ENCODE results near the gene OLFM3.

DNA sequence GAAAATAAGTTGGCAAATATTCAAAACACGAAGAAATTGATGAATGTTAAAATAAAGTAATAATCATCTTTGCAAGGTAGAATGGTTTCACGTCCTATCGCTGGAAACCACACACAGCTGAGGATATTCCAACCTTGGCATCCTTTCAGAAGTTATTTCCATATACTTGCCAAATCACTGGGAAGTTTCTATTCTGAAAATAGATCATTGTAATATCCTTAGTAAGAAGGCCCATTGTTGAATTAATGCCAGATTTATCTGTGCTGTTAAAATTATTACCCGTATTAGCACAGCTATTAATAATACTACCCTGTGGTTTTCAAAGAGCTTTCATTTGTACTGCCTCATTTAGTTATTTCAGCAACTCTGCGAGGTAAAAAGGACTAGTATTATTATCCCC lies 81.1 kb downstream of the OLFM3 start:
- TF ChIP-seq, protein P1, sequence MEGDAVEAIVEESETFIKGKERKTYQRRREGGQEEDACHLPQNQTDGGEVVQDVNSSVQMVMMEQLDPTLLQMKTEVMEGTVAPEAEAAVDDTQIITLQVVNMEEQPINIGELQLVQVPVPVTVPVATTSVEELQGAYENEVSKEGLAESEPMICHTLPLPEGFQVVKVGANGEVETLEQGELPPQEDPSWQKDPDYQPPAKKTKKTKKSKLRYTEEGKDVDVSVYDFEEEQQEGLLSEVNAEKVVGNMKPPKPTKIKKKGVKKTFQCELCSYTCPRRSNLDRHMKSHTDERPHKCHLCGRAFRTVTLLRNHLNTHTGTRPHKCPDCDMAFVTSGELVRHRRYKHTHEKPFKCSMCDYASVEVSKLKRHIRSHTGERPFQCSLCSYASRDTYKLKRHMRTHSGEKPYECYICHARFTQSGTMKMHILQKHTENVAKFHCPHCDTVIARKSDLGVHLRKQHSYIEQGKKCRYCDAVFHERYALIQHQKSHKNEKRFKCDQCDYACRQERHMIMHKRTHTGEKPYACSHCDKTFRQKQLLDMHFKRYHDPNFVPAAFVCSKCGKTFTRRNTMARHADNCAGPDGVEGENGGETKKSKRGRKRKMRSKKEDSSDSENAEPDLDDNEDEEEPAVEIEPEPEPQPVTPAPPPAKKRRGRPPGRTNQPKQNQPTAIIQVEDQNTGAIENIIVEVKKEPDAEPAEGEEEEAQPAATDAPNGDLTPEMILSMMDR (conservative IDR thresholded peaks at IDR 0.05; ENCODE audit: low read depth in 2 of 2) = no peak
- no peak for TF ChIP-seq EZH2 (IDR thresholded peaks at IDR 0.05; ENCODE audit: low read depth, unreplicated experiment)
- TF ChIP-seq POLR2AphosphoS5 (IDR thresholded peaks at IDR 0.05; ENCODE audit: low read depth) = no peak
- no peak for TF ChIP-seq CREB1 (CRISPR knock-in tag; IDR thresholded peaks at IDR 0.05; ENCODE audit: low read depth)
- TF ChIP-seq, protein P2, sequence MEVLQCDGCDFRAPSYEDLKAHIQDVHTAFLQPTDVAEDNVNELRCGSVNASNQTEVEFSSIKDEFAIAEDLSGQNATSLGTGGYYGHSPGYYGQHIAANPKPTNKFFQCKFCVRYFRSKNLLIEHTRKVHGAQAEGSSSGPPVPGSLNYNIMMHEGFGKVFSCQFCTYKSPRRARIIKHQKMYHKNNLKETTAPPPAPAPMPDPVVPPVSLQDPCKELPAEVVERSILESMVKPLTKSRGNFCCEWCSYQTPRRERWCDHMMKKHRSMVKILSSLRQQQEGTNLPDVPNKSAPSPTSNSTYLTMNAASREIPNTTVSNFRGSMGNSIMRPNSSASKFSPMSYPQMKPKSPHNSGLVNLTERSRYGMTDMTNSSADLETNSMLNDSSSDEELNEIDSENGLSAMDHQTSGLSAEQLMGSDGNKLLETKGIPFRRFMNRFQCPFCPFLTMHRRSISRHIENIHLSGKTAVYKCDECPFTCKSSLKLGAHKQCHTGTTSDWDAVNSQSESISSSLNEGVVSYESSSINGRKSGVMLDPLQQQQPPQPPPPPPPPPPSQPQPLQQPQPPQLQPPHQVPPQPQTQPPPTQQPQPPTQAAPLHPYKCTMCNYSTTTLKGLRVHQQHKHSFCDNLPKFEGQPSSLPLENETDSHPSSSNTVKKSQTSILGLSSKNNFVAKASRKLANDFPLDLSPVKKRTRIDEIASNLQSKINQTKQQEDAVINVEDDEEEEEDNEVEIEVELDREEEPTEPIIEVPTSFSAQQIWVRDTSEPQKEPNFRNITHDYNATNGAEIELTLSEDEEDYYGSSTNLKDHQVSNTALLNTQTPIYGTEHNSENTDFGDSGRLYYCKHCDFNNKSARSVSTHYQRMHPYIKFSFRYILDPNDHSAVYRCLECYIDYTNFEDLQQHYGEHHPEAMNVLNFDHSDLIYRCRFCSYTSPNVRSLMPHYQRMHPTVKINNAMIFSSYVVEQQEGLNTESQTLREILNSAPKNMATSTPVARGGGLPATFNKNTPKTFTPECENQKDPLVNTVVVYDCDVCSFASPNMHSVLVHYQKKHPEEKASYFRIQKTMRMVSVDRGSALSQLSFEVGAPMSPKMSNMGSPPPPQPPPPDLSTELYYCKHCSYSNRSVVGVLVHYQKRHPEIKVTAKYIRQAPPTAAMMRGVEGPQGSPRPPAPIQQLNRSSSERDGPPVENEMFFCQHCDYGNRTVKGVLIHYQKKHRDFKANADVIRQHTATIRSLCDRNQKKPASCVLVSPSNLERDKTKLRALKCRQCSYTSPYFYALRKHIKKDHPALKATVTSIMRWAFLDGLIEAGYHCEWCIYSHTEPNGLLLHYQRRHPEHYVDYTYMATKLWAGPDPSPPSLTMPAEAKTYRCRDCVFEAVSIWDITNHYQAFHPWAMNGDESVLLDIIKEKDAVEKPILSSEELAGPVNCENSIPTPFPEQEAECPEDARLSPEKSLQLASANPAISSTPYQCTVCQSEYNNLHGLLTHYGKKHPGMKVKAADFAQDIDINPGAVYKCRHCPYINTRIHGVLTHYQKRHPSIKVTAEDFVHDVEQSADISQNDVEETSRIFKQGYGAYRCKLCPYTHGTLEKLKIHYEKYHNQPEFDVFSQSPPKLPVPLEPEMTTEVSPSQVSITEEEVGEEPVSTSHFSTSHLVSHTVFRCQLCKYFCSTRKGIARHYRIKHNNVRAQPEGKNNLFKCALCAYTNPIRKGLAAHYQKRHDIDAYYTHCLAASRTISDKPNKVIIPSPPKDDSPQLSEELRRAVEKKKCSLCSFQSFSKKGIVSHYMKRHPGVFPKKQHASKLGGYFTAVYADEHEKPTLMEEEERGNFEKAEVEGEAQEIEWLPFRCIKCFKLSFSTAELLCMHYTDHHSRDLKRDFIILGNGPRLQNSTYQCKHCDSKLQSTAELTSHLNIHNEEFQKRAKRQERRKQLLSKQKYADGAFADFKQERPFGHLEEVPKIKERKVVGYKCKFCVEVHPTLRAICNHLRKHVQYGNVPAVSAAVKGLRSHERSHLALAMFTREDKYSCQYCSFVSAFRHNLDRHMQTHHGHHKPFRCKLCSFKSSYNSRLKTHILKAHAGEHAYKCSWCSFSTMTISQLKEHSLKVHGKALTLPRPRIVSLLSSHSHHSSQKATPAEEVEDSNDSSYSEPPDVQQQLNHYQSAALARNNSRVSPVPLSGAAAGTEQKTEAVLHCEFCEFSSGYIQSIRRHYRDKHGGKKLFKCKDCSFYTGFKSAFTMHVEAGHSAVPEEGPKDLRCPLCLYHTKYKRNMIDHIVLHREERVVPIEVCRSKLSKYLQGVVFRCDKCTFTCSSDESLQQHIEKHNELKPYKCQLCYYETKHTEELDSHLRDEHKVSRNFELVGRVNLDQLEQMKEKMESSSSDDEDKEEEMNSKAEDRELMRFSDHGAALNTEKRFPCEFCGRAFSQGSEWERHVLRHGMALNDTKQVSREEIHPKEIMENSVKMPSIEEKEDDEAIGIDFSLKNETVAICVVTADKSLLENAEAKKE (CRISPR knock-in tag; IDR thresholded peaks at IDR 0.05) = no peak
- TF ChIP-seq, protein P3, sequence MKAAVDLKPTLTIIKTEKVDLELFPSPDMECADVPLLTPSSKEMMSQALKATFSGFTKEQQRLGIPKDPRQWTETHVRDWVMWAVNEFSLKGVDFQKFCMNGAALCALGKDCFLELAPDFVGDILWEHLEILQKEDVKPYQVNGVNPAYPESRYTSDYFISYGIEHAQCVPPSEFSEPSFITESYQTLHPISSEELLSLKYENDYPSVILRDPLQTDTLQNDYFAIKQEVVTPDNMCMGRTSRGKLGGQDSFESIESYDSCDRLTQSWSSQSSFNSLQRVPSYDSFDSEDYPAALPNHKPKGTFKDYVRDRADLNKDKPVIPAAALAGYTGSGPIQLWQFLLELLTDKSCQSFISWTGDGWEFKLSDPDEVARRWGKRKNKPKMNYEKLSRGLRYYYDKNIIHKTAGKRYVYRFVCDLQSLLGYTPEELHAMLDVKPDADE (IDR thresholded peaks at IDR 0.05) = no peak
- TF ChIP-seq EZH2phosphoT487 (IDR thresholded peaks at IDR 0.05; ENCODE audit: unreplicated experiment) = no peak
- TF ChIP-seq, protein P4, sequence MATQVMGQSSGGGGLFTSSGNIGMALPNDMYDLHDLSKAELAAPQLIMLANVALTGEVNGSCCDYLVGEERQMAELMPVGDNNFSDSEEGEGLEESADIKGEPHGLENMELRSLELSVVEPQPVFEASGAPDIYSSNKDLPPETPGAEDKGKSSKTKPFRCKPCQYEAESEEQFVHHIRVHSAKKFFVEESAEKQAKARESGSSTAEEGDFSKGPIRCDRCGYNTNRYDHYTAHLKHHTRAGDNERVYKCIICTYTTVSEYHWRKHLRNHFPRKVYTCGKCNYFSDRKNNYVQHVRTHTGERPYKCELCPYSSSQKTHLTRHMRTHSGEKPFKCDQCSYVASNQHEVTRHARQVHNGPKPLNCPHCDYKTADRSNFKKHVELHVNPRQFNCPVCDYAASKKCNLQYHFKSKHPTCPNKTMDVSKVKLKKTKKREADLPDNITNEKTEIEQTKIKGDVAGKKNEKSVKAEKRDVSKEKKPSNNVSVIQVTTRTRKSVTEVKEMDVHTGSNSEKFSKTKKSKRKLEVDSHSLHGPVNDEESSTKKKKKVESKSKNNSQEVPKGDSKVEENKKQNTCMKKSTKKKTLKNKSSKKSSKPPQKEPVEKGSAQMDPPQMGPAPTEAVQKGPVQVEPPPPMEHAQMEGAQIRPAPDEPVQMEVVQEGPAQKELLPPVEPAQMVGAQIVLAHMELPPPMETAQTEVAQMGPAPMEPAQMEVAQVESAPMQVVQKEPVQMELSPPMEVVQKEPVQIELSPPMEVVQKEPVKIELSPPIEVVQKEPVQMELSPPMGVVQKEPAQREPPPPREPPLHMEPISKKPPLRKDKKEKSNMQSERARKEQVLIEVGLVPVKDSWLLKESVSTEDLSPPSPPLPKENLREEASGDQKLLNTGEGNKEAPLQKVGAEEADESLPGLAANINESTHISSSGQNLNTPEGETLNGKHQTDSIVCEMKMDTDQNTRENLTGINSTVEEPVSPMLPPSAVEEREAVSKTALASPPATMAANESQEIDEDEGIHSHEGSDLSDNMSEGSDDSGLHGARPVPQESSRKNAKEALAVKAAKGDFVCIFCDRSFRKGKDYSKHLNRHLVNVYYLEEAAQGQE (IDR thresholded peaks at IDR 0.05; ENCODE audit: unreplicated experiment) = no peak
- TF ChIP-seq JUNB (IDR thresholded peaks at IDR 0.05; ENCODE audit: unreplicated experiment) = no peak
- TF ChIP-seq ZNF331 (CRISPR knock-in tag; IDR thresholded peaks at IDR 0.05; ENCODE audit: low read depth) = no peak
